ENCODE results near the gene CAMK2A. TPM values are rescaled to one million over a fixed set of nuclear protein-coding genes. Genes with fewer than 3 reads are reported as not detected.

Gene CAMK2A
- total RNA-seq, 1 donor, result 0.09 TPM

DNA sequence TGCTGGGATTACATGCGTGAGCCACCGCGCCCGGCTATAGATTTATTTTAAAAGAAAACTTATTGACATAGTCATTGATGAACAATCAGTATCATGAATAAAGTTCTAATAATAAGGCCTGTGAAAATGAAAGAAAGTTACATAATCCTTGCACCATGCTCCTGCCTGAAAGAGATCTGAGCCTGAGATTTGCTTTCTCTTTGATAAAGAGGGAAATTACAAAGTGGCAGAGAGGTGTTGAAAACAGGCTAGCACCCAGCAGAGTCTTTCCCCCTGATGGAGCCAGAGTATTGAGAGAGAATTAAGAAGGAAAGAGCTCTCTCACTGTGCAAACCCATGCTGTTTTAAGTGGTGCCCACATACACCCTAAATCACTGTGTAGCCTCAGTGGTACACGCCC lies 62.5 kb downstream of the CAMK2A start:
- DNase-seq (ENCODE audit: low read depth), result no peak
- H3K4me3 ChIP-seq (ENCODE audit: low read depth, low read length), result no peak overlapping the region
- TF ChIP-seq, protein P1, sequence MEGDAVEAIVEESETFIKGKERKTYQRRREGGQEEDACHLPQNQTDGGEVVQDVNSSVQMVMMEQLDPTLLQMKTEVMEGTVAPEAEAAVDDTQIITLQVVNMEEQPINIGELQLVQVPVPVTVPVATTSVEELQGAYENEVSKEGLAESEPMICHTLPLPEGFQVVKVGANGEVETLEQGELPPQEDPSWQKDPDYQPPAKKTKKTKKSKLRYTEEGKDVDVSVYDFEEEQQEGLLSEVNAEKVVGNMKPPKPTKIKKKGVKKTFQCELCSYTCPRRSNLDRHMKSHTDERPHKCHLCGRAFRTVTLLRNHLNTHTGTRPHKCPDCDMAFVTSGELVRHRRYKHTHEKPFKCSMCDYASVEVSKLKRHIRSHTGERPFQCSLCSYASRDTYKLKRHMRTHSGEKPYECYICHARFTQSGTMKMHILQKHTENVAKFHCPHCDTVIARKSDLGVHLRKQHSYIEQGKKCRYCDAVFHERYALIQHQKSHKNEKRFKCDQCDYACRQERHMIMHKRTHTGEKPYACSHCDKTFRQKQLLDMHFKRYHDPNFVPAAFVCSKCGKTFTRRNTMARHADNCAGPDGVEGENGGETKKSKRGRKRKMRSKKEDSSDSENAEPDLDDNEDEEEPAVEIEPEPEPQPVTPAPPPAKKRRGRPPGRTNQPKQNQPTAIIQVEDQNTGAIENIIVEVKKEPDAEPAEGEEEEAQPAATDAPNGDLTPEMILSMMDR (IDR thresholded peaks at IDR 0.05; ENCODE audit: insufficient read depth, low read length), result no peak

GRCh38 chr5:150224483-150225027 lies 65.0 kb downstream of the CAMK2A start:
- peak; percentile 23 for DNase-seq (ENCODE audit: low read depth)
- no peak overlapping the region for H3K4me3 ChIP-seq (ENCODE audit: low read depth, low read length)
- TF ChIP-seq, protein P1 (IDR thresholded peaks at IDR 0.05; ENCODE audit: insufficient read depth, low read length), result no peak

DNA sequence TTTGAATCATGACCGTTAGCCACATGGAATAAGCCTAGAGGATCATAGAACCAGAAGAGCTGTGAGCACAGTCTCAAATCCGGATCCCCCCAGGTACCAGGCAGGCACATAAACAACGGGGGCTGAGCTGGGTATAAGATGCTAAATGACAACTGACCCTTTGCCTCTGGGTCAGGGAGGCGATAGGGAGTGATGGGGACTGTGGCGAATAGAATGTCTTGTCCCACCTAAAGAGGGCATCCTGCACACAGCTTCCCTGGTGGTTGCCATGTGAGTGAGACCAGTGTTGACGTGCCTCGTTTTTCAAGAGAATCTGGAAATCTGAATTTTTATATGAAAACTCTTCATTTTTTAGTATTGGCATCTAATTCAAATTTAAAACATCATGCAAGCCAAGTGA lies 66.1 kb downstream of the CAMK2A start:
- TF ChIP-seq, protein P1 (IDR thresholded peaks at IDR 0.05; ENCODE audit: insufficient read depth, low read length), result no peak
- H3K4me3 ChIP-seq (ENCODE audit: low read depth, low read length), result no peak overlapping the region
- no peak for DNase-seq (ENCODE audit: low read depth)

DNA sequence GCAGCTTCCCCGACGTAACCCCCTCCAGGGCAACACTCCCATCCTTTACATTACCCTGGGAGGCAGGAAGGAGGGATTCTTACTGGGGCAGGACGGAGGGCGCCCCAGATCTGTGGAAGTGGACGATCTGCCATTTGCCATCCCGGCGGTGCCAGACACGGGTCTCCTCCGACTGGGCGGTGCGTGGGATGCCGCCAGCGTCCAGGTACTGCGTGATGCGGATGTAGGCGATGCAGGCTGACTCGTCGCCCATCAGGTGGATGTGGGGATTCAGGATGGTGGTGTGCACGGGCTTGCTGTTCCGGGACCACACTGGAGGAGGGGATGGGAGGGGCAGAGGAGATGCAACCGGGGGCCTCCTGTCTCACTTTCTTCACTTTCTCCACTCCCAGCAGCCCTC lies 66.7 kb downstream of the CAMK2A start:
- TF ChIP-seq, protein P1 (IDR thresholded peaks at IDR 0.05; ENCODE audit: insufficient read depth, low read length), result no peak
- no peak overlapping the region for H3K4me3 ChIP-seq (ENCODE audit: low read depth, low read length)
- DNase-seq (ENCODE audit: low read depth), result no peak

DNA sequence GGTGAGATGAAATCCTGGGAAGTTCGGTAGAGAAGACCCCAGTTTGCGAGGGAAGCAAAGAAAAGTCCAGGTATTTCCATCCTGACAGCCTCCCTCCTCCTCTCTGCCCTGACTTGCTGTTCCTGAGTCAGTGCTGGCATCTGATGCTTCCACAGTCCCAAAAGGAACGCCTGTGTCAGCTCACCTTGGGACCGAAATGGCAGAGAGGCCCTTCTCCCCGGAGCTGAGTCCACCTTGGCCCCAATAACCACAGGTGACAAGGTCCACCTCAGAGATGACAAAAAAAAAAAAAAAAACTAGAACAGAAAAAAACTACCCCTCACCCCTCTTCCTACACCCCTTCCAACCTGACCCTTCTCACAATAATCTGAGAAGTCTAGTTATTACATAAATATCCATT lies 68.1 kb downstream of the CAMK2A start:
- TF ChIP-seq, protein P1 (IDR thresholded peaks at IDR 0.05; ENCODE audit: insufficient read depth, low read length), result no peak
- H3K4me3 ChIP-seq (ENCODE audit: low read depth, low read length), result no peak overlapping the region
- DNase-seq (ENCODE audit: low read depth), result no peak

DNA sequence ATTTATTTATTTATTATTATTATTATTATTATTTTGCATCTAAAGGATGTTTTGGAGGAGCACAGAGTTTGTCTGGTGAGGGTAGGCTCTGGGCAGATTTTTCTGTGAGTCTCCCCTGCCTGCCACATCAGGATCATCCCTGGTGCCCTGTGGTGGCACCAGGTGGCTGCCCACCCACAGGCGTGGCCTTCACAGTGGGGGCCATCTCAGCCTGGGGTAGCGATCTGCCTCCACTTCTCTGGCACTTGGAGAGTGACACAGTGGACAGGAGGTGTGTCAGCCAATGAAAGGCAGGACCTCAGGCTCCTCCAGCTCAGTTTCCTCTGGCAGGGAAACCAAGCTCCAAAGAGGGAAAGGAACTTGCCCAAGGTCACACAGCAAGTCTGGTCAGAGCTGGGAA lies 69.7 kb downstream of the CAMK2A start:
- DNase-seq (ENCODE audit: low read depth), result no peak
- TF ChIP-seq, protein P1 (IDR thresholded peaks at IDR 0.05; ENCODE audit: insufficient read depth, low read length), result no peak
- H3K4me3 ChIP-seq (ENCODE audit: low read depth, low read length), result no peak overlapping the region

DNA sequence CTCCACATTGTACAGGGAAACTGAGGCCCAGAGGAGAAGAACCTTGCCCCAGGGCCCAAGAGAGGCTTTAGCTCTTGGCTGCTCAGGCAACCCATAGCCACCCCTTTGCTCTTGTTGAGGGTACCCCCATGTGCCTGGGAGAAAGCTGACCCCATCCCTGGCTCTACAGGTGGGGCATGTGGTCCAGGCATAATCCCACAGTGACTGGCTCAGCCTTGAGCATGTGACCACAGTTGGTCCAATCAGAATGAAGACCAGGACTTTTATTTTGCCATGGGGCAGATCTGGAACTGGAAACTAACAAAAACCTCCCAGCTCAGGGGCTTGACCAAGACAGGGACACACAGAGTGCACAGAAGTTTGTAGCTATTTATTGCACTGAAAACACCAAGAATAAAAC lies 70.4 kb downstream of the CAMK2A start:
- DNase-seq (ENCODE audit: low read depth), result no peak
- H3K4me3 ChIP-seq (ENCODE audit: low read depth, low read length), result no peak overlapping the region
- TF ChIP-seq, protein P1 (IDR thresholded peaks at IDR 0.05; ENCODE audit: insufficient read depth, low read length), result no peak

Measured in fibroblast of the aortic adventitia (primary cell).